GM18858 (cell line): Measurements from ENCODE around the gene ERMARD.

Source experiments
- ATAC-seq: cut with Tn5 transposase; IDR thresholded peaks from one replicate; pipeline ENCODE4 v1.9.1; 2021; ENCODE audit not compliant: unreplicated experiment

Gene ERMARD

DNA sequence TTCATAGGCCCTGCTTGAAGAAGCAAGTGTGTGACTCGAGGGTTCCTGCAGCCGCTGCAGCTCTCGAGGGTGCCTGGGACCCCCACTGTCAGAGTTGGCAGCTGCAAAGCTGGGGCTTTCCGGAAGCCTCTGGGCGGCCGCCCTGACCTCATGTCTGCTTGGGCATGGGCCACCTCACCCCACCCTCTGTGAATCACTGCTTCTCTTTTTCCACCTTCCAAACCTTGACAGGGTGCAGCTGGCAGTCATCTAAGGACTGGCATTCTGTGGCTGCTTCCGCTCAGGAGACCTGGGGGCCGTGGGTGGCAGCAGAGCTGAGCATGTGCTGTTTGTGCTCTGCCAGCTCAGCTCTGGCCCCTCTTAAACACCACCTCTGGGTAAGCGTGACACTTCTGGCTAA lies 32.0 kb downstream of the ERMARD start:
- no peak for ATAC-seq

DNA sequence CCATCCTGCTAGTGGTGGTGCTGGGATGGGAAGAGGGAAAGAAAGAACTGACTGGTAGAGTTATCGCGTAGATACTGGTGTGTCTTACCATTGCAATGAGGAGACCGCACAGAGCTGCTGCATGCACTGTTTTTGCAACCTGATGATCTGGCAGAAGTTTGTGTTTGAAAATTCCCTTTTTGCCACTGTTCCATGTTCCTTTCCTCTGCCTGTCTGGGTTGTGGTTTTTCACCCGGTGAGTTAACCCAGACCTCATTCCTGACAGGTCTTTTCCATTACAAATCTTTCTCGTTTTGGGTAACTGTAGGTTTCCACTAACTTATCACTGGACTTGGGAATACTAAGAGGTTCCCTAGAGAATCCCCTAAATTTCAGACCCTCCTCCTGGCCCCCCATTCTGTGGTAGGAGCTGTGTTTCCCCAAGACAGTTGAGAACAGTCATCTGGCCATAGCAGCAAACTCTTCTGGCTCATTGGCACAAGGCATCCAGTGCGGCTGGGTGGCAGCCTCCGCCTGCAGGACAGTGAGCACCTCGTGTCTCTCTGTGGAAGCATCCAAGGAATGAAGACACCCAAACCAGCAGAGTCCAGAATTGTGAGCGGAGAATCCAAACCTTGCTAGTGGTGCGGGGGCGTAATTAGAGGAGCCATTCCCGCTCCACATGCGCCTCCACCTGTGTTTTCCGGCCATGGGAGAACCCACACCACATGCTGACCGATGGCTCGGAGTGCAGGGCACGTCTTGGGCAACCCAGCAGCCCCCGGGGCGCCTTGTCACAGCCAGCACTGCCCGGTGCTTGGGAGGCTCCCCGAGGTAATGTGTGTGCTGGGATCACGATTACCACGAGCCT lies 32.8 kb downstream of the ERMARD start:
- no peak for ATAC-seq

DNA sequence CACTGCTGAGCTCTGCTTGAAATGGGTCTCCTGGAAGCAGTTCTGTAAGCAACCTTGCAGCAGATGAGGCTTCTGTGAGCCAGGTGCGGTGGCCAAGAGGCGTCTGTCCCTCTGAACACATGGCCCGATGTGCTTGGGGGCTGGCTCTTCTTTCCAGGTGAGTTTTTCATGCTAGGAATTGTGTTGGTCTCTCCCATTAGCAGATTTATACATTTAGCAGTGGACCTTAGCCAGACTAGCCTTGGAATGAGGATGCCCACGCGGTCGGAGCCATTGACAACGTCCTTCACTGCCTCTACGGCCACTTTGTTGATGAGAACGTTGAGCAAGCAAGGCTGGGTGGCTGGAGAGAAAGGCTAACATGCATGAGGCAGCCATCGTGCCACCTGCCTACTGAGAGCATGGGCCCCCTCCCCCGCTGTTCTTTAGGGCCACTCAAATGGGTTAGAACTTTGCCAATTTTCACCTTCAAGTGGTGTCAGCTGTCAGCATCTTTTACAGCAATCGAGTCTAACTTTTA lies 33.5 kb downstream of the ERMARD start:
- ATAC-seq, result no peak

DNA sequence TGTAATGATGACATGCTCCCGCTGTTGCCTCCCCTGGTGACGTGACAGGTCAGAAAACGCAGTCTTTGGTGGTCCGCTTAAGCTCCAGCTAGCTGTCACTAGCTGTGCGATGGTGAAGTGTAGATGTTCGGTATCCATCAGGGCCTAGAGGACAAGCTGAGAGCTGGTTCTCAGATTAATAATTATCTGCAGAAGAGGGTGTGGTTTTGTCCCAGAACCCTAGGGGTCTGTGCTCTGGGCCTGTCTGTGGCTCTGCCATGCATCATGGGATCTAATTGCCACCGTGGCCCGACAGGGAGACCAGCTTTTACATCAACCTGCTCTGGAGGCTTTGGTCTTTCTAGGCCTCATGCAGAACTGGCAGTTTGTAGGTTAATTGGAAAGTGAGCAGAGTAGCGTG lies 34.1 kb downstream of the ERMARD start:
- ATAC-seq, result no peak

DNA sequence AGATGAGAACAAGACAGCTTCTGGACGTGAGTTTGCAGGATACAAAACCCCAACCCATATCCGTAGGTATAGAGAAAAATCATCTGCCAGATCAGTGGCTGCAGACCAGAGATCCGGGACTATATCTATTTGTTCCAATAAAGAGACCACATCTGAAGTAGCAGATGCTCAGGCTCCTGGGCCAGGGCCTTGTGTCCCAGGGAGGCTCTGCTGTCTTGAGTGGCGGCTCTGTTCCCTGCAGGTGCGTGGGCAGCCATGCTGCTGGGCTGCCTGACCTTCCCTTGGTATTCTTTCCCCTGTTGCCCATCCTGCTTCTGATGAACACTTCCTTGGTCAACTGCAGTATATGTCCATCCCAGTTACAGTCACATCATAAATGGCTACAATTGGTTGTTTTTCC lies 34.9 kb downstream of the ERMARD start:
- ATAC-seq, result no peak

DNA sequence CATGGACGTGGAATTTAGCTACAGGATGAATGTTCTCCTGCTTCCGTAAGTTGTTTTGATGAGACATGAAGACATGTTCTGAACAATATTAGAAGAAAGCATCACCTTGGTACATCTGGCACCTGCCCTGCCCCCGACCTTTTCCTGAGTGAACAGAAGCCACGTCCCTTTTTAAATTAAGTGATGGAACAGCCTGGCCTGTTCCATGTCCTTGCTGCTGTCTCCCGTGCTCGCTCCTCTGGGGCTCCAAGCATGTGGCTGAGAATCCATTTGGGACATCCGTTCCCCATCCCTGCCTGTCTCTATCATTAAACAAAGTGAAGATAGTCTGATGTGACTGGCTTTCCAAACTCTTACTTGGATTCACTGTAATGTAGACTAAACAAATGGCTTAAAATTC lies 36.4 kb downstream of the ERMARD start:
- ATAC-seq, result no peak

DNA sequence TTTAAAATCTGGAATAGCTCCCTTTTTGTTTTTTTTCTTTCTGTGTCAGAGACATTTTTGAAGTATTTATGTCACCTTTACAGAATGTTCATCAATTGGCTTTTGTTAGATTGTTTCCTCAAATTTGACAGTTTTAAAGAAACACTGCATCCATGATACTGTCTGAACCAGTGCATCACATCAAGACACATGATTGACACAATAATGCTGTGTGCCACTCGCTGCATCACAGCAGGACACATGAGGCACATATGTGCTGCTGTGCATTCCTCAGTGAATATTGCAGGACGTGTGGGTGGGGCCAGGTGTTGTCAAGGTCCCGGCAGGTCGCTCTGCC lies 37.4 kb downstream of the ERMARD start:
- no peak for ATAC-seq

DNA sequence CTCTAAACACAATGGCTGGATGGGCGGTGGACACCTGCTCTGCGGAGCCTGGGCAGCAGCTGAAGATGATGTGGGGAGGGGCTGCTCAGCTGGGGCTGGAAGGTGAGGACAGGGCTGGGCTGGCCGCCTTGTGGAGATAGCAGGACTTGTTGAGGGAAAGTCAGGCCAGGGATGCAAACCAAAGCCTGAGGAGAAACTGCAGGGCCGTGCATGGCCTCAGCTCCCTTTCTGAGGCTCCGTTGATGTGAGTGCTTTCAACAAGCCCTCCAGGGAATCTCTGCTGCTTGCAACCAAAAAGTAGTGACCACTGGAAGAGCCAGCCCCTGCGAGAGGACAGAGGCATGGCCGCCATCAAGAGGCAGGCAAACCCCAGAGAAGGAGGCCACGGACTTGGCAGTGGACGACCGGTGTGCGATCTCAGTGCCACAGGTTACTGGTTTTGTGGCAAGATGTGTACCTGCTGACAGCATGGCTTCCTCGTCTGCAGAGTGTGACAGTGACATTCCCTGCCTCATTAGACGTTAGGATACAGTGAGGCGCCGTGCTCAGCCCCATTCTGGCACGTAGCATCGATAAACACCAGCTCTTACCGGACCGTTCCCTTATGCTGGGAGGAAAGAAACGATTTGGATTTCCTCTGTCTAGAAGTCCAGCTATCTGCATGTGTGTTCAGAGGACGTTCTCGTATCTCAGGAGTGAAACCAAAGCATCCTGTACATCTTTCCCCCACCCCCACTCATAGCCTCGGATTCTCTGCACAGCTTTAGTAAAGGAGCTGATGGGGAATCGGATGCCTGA lies 37.9 kb downstream of the ERMARD start:
- no peak for ATAC-seq

DNA sequence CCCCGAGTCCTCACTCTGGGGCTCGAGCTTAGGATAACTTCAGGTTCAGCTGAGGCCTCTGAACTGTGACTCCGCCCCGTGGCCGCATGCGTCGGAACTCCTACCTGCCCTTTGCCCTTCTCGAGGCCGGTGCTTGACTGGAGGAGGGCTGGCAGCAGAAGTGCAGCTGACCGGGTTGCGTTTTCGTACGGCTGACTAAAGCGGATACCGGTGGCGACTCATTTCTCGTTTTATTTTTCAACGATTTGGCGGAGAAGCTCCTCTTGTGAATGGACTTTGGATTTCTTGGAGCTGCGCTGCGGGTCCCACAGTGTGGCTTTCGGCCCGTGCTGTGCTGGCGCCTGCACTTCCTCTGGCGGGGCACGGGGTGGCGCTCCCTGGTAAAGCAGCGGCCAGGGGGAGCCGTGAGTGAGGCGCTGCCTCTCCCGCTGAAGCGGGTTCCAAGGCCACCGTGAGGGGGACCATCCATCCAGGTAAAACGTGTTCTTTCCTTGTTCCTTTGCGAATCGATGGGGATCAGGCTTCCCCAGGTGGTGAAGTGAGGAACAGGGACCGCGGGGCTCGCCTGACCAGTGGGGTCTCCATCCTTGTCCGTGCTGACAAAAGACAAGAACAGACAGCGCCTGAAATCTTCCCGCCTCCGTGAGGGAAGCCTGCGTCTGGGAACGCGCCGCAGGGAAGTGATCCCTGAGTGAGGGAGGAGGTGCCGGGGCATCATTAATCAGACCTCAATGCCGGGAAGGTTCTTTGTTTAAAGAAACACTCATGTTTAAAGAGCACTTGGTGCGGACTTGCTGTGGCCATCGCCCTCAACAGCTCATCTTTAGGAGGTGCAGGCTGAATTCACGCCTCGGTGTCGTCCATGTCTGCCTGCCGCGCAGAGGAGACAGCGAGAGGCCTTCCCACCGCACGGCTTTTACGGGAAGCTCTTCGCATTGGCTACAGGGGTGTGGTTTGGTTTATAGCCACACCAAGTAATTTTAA lies 38.8 kb downstream of the ERMARD start:
- ATAC-seq, result peak; percentile 82

DNA sequence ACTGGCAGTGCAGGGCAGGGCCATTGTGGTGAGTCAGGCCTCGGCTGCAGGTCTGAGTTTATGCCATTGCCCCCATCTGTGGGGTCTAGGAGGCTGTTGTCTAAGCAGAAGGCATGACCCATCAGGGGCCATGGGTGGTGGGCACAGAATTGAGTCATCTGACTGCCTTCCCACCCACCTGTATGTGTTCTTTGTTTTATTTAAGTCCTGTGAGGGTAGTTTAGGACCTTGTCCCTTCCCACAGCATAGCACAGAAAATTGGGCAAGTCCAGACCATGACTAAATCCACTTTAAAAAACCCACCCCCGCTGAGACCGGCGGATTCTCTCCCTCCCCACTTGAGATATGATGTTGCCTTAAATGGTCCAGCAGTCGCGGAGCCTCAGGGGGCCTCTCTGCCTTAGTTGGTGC lies 40.3 kb downstream of the ERMARD start:
- no peak for ATAC-seq

DNA sequence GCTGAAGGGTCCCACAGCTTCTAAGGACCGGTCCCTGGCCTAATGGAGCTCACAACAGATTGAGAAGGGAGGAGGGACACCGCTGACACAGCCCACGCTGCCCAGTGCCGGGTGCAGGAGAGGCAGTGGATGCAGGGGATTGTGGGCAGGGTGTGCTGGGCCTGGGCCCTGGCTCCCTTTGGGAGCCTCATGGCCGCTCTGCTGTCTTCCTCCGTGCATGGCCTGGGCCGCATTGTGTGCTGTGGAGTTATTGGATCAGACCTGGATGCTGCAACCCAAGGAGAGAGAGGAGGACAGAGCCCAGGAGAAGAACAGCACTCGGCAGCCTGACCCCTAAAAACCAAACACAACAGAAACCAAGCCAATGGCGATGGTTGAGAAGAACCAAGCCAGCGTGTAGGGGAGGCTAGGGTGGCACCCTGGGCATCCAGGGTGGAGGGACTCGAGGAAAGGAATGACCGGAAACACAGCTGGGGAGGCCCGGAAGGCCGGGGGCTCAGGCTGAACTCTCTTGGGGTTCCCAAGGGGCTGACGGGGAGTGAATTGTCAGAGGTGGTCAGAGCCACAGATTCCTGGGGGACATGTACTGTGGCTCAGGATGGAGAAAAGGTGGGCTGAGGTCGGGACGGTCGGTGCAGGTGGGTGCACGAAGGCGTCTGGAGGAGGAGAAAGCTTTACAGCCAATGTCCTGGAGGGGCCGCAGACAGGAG lies 41.0 kb downstream of the ERMARD start:
- ATAC-seq, result no peak

DNA sequence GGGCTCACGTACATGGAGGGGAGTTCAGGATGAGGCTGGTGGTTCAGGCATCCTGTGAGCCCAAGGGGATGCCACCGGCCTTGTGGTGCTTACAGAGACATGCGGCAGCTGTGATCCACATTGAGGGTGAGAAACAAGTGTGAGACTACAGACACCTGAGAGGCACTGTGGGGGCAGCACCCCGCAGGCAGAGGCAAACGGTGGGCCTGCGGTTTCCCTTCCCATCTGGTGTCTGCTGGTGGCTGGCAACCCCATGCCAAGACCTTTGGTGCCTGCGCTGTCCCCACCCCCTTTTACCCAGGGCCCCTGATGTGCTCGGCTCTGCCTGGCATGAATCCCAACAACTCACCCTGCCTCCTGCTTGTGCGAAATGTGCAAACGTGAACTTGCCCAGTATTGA lies 42.0 kb downstream of the ERMARD start:
- no peak for ATAC-seq

DNA sequence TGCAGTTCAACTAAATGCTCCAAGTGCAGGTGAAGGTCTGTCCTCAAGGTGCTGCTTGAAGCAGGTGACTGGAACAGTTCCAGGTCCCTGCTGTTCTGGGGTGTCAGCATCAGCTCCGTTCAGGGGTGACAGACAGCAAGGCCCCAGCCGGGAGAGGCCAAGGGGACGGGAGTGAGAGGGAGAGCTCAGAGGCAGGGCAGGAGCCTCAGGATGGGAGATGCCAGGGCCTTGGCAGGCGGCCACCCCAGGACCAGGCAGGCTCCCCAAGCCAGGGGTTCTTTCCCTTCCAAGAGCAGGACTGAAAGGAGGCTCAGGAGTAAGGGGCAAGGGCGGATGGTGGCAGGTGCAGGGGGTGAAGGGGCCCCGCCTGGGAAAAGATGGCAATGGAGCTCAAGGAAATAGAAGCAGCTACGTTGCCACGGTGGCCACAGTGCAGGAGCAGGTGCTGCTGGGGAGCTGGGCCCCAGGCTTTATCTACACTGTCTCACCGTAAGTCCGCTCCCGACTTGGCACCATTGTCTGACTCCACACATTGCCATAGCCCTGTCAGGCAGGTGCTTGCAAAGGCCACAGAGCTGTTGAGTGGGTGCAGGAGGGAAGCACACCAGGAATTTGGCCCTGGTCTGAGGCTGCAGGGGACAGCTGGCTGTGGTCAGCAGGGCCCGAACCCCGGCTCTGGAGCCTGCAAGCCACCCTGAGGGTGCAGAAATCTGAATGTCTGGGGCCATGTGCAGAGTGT lies 43.1 kb downstream of the ERMARD start:
- ATAC-seq, result no peak

DNA sequence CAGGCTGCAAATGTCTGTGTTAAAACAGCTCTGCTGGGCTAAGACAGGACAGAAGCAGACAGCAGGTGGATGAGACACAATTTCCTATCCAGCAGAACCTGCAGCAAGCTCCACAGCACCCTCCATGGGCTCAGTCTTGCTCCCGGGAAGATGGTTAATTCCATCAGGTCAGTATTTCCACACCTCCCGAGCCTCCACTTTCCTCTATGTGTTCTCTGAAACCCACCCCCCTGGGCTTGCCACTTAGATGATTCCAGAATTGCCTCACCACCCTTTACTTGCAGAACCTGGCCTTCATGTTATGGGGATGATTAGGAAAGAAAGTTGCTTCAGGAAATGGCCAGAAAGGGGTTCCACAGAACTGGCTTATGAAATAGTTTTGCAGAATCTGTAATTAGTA lies 43.8 kb downstream of the ERMARD start:
- no peak for ATAC-seq

DNA sequence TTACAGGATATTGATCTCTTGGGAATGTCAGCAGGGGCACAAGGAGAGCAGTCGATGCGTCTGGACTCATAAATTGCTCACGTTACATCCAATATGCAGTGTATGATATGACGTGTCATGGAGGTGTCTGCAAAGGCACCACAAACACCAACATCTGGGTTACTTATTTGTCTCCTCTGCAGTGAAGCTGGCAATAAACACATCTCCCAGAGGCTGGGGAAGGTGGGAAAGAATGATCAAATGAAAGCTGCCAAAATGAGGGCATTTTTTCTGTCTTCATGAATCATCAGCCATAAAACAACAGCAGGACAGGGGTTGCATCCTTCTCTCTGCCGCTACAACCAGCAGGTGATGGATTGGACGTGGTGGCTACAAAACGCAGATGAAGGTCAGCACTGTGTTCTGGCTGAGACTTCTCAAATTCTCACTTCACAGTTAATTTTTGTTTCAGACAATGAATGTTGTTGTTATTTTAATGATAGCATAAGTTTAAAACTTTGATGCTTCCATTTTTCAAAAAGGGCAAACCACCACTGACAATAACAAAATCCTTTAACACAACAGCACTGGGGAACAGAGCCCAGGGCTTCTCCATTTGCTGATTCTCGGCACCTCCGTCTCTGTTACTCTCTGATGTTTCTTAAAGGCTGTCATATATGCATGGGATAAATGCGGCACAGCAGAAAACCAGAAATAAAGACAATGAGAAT lies 47.5 kb downstream of the ERMARD start:
- no peak for ATAC-seq

DNA sequence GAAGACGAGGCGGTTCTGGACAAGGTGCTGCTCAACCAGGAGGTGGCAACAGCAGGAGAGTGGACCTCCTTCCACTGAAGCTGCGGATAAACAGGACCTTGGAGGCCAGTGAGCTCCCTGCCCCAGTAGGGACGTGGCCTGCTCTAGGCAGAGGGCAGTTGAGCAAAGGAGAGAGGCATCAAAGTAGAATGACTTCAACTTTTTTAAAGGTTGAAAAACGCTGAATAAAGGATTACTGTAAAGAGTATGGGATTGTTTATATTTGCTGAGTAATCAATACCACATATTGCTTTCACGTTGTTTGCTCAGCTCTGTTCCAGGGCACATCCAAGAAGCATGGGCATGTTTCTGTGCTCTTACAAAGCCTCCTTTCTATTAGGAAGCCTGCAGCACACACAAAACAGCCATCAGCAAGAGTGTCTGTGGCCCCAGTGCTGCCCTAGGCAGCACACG lies 48.1 kb downstream of the ERMARD start:
- ATAC-seq, result no peak

DNA sequence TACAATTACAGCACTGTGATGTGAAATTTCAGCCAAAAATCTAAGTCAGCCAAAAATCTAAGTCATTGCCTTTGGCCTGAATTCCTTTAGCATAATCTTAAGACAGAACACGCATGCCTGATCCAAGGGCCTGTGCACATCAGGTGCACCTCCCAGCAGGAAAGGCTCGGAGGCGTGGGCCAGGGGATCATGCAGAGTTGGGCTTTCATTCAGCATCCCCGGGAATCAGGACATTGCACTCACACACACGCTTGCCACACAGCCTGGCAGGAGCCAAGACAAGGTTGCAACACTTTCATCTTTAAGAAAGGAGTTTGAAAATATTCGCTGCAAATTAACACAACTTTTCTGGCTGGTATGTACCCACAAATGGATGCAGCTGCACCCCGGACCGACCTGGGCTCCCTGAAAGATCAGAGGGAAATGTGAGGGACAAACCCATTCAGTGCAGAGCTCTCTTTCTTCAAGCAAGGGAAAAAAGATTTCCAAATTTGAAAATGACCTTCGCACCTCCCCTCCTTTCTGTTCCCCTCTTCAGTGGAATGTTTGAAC lies 48.8 kb downstream of the ERMARD start:
- ATAC-seq, result no peak

DNA sequence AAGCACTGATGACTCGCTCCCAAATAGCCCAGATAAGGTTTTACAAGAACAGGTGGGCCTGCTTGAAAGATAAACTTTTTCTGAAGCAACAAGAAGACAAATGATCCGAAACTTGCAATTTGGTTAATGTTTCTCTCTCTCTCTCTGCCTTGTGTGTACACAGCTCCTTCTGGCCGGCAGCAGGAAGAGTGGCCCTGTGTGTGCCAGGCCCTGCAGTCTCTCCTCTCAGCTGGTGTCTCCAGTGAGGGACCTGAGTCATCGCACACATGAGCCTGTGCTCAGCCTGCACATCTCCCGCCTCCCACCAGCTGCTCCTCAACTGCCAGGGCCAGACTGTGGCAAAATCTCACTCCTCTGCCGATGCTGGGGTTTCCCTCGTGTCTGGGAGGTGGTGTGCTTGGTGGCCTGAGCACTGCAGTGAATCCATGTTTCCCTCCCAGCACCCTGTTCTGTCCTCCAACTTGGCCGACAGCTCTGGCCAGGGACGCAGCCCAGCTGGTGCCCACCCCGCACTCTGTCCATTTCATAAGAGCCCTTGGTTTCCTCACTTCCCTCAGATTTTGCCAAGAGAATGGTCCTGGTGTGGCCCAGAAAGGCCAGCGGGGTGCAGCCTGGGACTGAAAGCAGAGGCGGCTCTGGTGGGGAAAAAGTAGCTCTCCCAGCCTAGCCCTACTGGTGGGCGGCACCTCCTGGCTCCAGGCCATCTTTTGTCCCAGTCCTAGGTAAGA lies 49.4 kb downstream of the ERMARD start:
- no peak for ATAC-seq
